ENCODE results near the gene PAN2. TPM values are rescaled to one million over a fixed set of nuclear protein-coding genes. Genes with fewer than 3 reads are reported as not detected.

The PAN2 gene
- total and polyA plus RNA-seq, 2 experiments from 2014 or later, result 63.1 to 72.7 TPM

GRCh38 chr12:56361487-56362129, 27.8 kb upstream of the PAN2 start:
- peaks cover 6% of the 10 kb centered on the region for H3K4me1 ChIP-seq (ENCODE audit: low read depth)
- no peak overlapping the region for H3K4me3 ChIP-seq
- DNase-seq (ENCODE audit: low read depth in 1 of 2, low spot score in 1 of 2), result no peak
- H3K27ac ChIP-seq, result no peak overlapping the region
- H3K36me3 ChIP-seq, result no peaks in the 10 kb centered on the region
- H3K27me3 ChIP-seq, result peaks cover 4% of the 10 kb centered on the region
- no peak for TF ChIP-seq CTCF (IDR thresholded peaks at IDR 0.05; ENCODE audit: low read depth, low read length)
- no peaks in the 10 kb centered on the region for H3K9me3 ChIP-seq (ENCODE audit: low read depth)

- Histone ChIP-seq H3K27ac (peak within 1 kb of the TSS; percentile 52), H3K9me3 (ENCODE audit: low read depth) (no peaks in the 10 kb centered on the region), H3K4me3 (peak within 1 kb of the TSS; percentile 73), H3K36me3 (peaks cover 4% of the 10 kb centered on the region), H3K4me1 (ENCODE audit: low read depth) (peaks cover 6% of the 10 kb centered on the region), H3K27me3 (peaks cover 4% of the 10 kb centered on the region)
- TF ChIP-seq CTCF (IDR thresholded peaks at IDR 0.05; ENCODE audit: low read depth, low read length), result no peak
- peak; percentile 99 to 100 for DNase-seq (ENCODE audit: low read depth in 1 of 2, low spot score in 1 of 2)
These were observed 26.3 kb upstream of the PAN2 start, which contains the start of gene STAT2 for GRCh38 chr12:56359851-56360767. Gene STAT2 (minus strand): TSS chr12:56360107. CDS start chr12:56356571, 3,536 bp downstream.

- Histone ChIP-seq H3K4me3 (peak overlapping the region; percentile 73), H3K9me3 (ENCODE audit: low read depth) (no peaks in the 10 kb centered on the region), H3K27ac (no peak overlapping the region), H3K4me1 (ENCODE audit: low read depth) (peaks cover 6% of the 10 kb centered on the region), H3K36me3 (peaks cover 9% of the 10 kb centered on the region), H3K27me3 (peaks cover 4% of the 10 kb centered on the region)
- TF ChIP-seq CTCF (IDR thresholded peaks at IDR 0.05; ENCODE audit: low read depth, low read length), result no peak
- peak in 1 of 2 donors; percentile 85 for DNase-seq (ENCODE audit: low read depth in 1 of 2, low spot score in 1 of 2)
These were observed 25.2 kb upstream of the PAN2 start for GRCh38 chr12:56358836-56359532.

GRCh38 chr12:56351325-56351724, 17.5 kb upstream of the PAN2 start:
- H3K36me3 ChIP-seq, result peaks cover 42% of the 10 kb centered on the region
- H3K4me1 ChIP-seq (ENCODE audit: low read depth), result no peaks in the 10 kb centered on the region
- TF ChIP-seq CTCF (IDR thresholded peaks at IDR 0.05; ENCODE audit: low read depth, low read length), result no peak
- no peak overlapping the region for H3K4me3 ChIP-seq
- H3K27me3 ChIP-seq, result no peaks in the 10 kb centered on the region
- no peak overlapping the region for H3K27ac ChIP-seq
- no peaks in the 10 kb centered on the region for H3K9me3 ChIP-seq (ENCODE audit: low read depth)
- no peak for DNase-seq (ENCODE audit: low read depth in 1 of 2, low spot score in 1 of 2)

GRCh38 chr12:56350662-56351061, 16.9 kb upstream of the PAN2 start:
- peaks cover 47% of the 10 kb centered on the region for H3K36me3 ChIP-seq
- DNase-seq (ENCODE audit: low read depth in 1 of 2, low spot score in 1 of 2), result no peak
- H3K27me3 ChIP-seq, result no peaks in the 10 kb centered on the region
- no peaks in the 10 kb centered on the region for H3K4me1 ChIP-seq (ENCODE audit: low read depth)
- TF ChIP-seq CTCF (IDR thresholded peaks at IDR 0.05; ENCODE audit: low read depth, low read length), result no peak
- H3K9me3 ChIP-seq (ENCODE audit: low read depth), result no peaks in the 10 kb centered on the region
- H3K4me3 ChIP-seq, result no peak overlapping the region
- no peak overlapping the region for H3K27ac ChIP-seq

All from cardiac muscle cell (in vitro differentiated cells and primary cell).